ENCODE data around the gene MED13L. TPM values are rescaled to one million over a fixed set of nuclear protein-coding genes. Genes with fewer than 3 reads are reported as not detected.

The MED13L gene
- total and polyA plus RNA-seq, 2 of the 8 experiments (the other 6 are each of a cell fraction or from before 2014, with no cell fraction given) = 15.9 to 51.7 TPM

DNA sequence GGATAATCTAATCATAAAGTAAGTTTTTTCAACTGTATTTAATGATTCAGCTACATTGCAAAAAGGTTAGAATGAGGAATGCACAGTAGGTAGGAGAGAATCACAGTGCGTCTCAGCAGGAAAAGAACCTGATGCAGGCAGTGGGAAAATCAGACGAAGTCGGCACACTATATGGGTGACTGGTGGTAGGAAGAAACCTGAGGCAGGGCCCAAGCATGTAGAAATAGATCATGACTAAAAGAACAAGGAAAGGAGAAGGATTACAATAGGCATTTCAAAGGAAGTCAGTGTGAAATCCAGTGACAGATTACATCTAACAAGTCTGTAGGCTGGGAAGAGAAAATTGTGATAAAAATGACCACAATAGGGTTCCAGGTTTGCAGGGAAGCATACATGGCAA lies 267.0 kb downstream of the MED13L start:
- Histone ChIP-seq H3K18ac (ENCODE audit: extremely low read depth, low read length) (no peak overlapping the region), H3K23ac (ENCODE audit: insufficient read length) (no peak overlapping the region), H2AFZ (ENCODE audit: low read length) (no peak overlapping the region), H4K8ac (ENCODE audit: extremely low read depth, insufficient read depth, low read length) (no peak overlapping the region), H4K91ac (replicated peaks; ENCODE audit: insufficient read length, low read length) (no peak overlapping the region), H2BK120ac (replicated peaks; ENCODE audit: low read depth, low read length) (no peak overlapping the region), H3K23me2 (ENCODE audit: low read depth, low read length) (no peaks in the 10 kb centered on the region), H3K4ac (replicated peaks; ENCODE audit: insufficient read length, low read depth, low read length) (no peak overlapping the region), H3K27me3 (replicated peaks in 1 of 4; ENCODE audit: control insufficient read depth in 3 of 4, extremely low read depth in 1 of 4, insufficient read depth in 3 of 4, low read length in 3 of 4) (no peaks in the 10 kb centered on the region), H3K79me1 (ENCODE audit: low read depth, low read length) (no peaks in the 10 kb centered on the region), H3K27ac (ENCODE audit: low read depth, low read length) (no peak overlapping the region), H3K4me2 (ENCODE audit: insufficient read depth in 1 of 2, low read depth in 2 of 2, low read length in 2 of 2) (no peak overlapping the region), H3K4me1 (replicated peaks in 1 of 4; ENCODE audit: control insufficient read depth in 3 of 4, insufficient read depth in 4 of 4, low read length in 3 of 4) (no peaks in the 10 kb centered on the region; a peak in 1 of 7 replicates), H3K9me3 (ENCODE audit: insufficient read depth in 2 of 2, low read depth in 1 of 2, low read length in 1 of 2) (no peaks in the 10 kb centered on the region), H2BK12ac (ENCODE audit: low read depth, low read length) (no peak overlapping the region), H4K20me1 (replicated peaks in 1 of 2; ENCODE audit: control insufficient read depth in 1 of 2, insufficient read depth in 2 of 2, low read length in 2 of 2) (no peaks in the 10 kb centered on the region), H4K5ac (ENCODE audit: insufficient read length, low read depth, low read length) (no peak overlapping the region), H3K36me3 (ENCODE audit: control insufficient read depth in 2 of 4, insufficient read depth in 4 of 4, low read length in 3 of 4) (peaks cover 5 to 56% (median 16%) of the 10 kb centered on the region in 4 experiments), H3K79me2 (ENCODE audit: control insufficient read depth in 1 of 2, insufficient read depth in 2 of 2, low read length in 2 of 2) (no peaks in the 10 kb centered on the region), H2AK5ac (ENCODE audit: low read depth, low read length) (no peak overlapping the region), H3K9ac (replicated peaks in 1 of 4; ENCODE audit: extremely low read depth in 1 of 4, low read depth in 3 of 4, low read length in 3 of 4) (no peak overlapping the region), H3K4me3 (ENCODE audit: extremely low read depth in 1 of 4, insufficient read depth in 2 of 4, low read depth in 3 of 4, low read length in 4 of 4) (no peak overlapping the region), H2BK20ac (ENCODE audit: low read length) (no peak overlapping the region), H3K14ac (ENCODE audit: insufficient read length) (no peak overlapping the region), H2BK5ac (ENCODE audit: low read depth, low read length) (no peak overlapping the region), H2BK15ac (ENCODE audit: low read length) (no peak overlapping the region), H3K56ac (replicated peaks; ENCODE audit: insufficient read length, low read depth, low read length) (no peak overlapping the region)
- FAIRE-seq (no peak), DNase-seq (ENCODE audit: low read depth in 1 of 2, low spot score in 2 of 2) (no peak)
- 84% methylated on average over 3 of the region's 3 CpGs; no CpG with 5 or more reads in 1 of the 2 experiments for WGBS, 2 experiments (ENCODE audit: extremely low coverage in 1 of 2, insufficient coverage in 1 of 2, insufficient read length in 1 of 2, insufficient replicate concordance in 2 of 2, low coverage in 1 of 2, low lambda C conversion rate in 2 of 2, missing lambda C conversion rate in 1 of 2)
- TF ChIP-seq USF2 (IDR thresholded peaks at IDR 0.05; ENCODE audit: low read length) = no peak
- no peak for TF ChIP-seq KDM1A (IDR thresholded peaks at IDR 0.05; ENCODE audit: borderline replicate concordance, low read length)
- no peak for TF ChIP-seq PHF8 (conservative IDR thresholded peaks at IDR 0.05; ENCODE audit: low read depth, low read length)
- TF ChIP-seq BCL11A (IDR thresholded peaks at IDR 0.05; ENCODE audit: low read depth in 2 of 2, low read length in 2 of 2) = no peak
- TF ChIP-seq JUND (IDR thresholded peaks at IDR 0.05; ENCODE audit: low read length) = no peak
- no peak for TF ChIP-seq KDM4A (IDR thresholded peaks at IDR 0.05; ENCODE audit: low read depth, low read length, severe bottlenecking)
- CTCF ChIA-PET (ENCODE audit: partially characterized antibody) = interaction anchor here (0.7 to 1.2 kb wide), 7 partner anchors 12 to 373 kb away, joined by 3 to 6 read pairs (median 4); no protein-coding TSS in a partner anchor
- POLR2A ChIA-PET (ENCODE audit: partially characterized antibody) = no interaction called here
